Measurements from ENCODE around the gene ALPK1.

Gene ALPK1

DNA sequence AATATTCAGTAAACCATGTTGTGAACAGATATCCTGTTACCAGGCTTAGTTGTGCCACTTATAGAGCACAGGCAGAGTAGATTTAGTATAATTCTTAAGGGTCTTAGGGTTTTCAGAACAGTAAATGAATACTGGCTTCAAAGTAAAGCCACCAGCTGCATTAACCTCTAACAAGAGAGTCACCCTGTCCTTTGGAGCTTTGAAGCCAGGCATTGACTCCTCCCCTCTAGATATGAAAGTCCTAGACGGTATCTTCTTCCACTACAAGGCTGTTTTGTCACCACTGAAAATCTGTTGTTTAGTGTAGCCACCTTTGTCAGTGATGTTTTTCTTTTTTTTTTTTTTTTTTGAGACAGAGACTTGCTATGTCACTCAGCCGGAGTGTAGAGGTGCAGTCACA lies 77.7 kb downstream of the ALPK1 start:
- H3K27ac Mint-ChIP-seq, result no peak overlapping the region
- peaks cover 20% of the 10 kb centered on the region for H3K27me3 Mint-ChIP-seq (ENCODE audit: low read depth)
- TF ChIP-seq, protein P1, sequence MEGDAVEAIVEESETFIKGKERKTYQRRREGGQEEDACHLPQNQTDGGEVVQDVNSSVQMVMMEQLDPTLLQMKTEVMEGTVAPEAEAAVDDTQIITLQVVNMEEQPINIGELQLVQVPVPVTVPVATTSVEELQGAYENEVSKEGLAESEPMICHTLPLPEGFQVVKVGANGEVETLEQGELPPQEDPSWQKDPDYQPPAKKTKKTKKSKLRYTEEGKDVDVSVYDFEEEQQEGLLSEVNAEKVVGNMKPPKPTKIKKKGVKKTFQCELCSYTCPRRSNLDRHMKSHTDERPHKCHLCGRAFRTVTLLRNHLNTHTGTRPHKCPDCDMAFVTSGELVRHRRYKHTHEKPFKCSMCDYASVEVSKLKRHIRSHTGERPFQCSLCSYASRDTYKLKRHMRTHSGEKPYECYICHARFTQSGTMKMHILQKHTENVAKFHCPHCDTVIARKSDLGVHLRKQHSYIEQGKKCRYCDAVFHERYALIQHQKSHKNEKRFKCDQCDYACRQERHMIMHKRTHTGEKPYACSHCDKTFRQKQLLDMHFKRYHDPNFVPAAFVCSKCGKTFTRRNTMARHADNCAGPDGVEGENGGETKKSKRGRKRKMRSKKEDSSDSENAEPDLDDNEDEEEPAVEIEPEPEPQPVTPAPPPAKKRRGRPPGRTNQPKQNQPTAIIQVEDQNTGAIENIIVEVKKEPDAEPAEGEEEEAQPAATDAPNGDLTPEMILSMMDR (IDR thresholded peaks at IDR 0.05; ENCODE audit: unreplicated experiment in 3 of 3), result no peak
- peaks cover 9% of the 10 kb centered on the region for H3K9me3 Mint-ChIP-seq
- peaks cover 15% of the 10 kb centered on the region for H3K4me1 Mint-ChIP-seq
- peaks cover 5% of the 10 kb centered on the region for H3K36me3 Mint-ChIP-seq (ENCODE audit: low read depth)
- H3K4me3 Mint-ChIP-seq, result no peak overlapping the region

- Mint-ChIP-seq H3K36me3 (ENCODE audit: low read depth) (peaks cover 5% of the 10 kb centered on the region), H3K27me3 (ENCODE audit: low read depth) (peaks cover 20% of the 10 kb centered on the region), H3K4me3 (no peak overlapping the region), H3K9me3 (peaks cover 9% of the 10 kb centered on the region), H3K4me1 (peaks cover 11% of the 10 kb centered on the region), H3K27ac (no peak overlapping the region)
- TF ChIP-seq, protein P1 (IDR thresholded peaks at IDR 0.05; ENCODE audit: unreplicated experiment in 3 of 3), result no peak
Measured at GRCh38 chr4:112377171-112377570, 80.0 kb downstream of the ALPK1 start.

- Mint-ChIP-seq H3K4me3 (no peak overlapping the region), H3K4me1 (peaks cover 17% of the 10 kb centered on the region), H3K9me3 (peaks cover 9% of the 10 kb centered on the region), H3K27me3 (ENCODE audit: low read depth) (peaks cover 22% of the 10 kb centered on the region), H3K36me3 (ENCODE audit: low read depth) (peaks cover 5% of the 10 kb centered on the region), H3K27ac (no peak overlapping the region)
- TF ChIP-seq, protein P1 (IDR thresholded peaks at IDR 0.05; ENCODE audit: unreplicated experiment in 3 of 3), result no peak
Measured at GRCh38 chr4:112377594-112378242, 80.5 kb downstream of the ALPK1 start.

DNA sequence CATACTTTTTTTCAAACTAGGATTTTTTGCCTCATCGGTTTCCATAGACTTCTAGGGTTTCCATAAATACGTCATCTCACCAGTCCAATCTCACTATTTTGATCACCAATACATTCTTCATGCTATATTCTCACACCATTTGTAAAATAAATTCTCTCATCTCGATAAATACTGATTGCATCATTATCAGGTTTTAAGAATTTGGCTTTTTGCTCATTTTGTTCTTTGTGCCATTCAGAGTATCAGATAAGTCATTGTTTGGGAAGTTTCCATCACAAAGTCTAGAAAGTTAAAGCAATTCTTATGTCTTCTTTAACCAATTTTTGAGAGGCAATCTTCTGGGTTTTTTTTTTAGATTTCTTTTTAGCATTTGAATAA lies 81.1 kb downstream of the ALPK1 start:
- peaks cover 18% of the 10 kb centered on the region for H3K4me1 Mint-ChIP-seq
- TF ChIP-seq, protein P1 (IDR thresholded peaks at IDR 0.05; ENCODE audit: unreplicated experiment in 3 of 3), result no peak
- H3K27ac Mint-ChIP-seq, result no peak overlapping the region
- no peak overlapping the region for H3K4me3 Mint-ChIP-seq
- peaks cover 9% of the 10 kb centered on the region for H3K9me3 Mint-ChIP-seq
- H3K27me3 Mint-ChIP-seq (ENCODE audit: low read depth), result peaks cover 22% of the 10 kb centered on the region
- H3K36me3 Mint-ChIP-seq (ENCODE audit: low read depth), result peaks cover 5% of the 10 kb centered on the region

DNA sequence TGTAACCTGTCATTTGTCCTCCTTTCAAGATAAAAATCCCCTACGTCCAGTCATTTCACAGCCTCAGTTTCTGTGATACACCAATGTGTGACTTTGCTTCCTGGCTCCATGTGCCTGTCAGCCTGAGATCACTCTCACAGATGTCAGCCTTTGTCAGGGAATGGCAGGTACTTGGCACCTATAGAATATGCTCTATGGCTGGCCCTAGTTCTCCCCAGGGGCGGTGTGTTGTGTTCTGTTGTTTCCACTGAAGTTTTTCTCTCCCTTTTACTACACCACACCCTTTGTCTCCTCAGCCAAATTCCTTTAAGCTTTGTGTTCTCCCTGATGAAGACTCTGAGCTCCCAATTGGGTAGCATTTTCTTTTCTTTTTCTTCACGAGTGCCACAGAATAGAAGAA lies 81.7 kb downstream of the ALPK1 start:
- no peak overlapping the region for H3K27ac Mint-ChIP-seq
- TF ChIP-seq, protein P1 (IDR thresholded peaks at IDR 0.05; ENCODE audit: unreplicated experiment in 3 of 3), result no peak
- peaks cover 5% of the 10 kb centered on the region for H3K36me3 Mint-ChIP-seq (ENCODE audit: low read depth)
- peaks cover 18% of the 10 kb centered on the region for H3K4me1 Mint-ChIP-seq
- H3K9me3 Mint-ChIP-seq, result peaks cover 9% of the 10 kb centered on the region
- peak overlapping the region in 1 of 3 experiments; percentile 34 for H3K4me3 Mint-ChIP-seq
- peaks cover 22% of the 10 kb centered on the region for H3K27me3 Mint-ChIP-seq (ENCODE audit: low read depth)

DNA sequence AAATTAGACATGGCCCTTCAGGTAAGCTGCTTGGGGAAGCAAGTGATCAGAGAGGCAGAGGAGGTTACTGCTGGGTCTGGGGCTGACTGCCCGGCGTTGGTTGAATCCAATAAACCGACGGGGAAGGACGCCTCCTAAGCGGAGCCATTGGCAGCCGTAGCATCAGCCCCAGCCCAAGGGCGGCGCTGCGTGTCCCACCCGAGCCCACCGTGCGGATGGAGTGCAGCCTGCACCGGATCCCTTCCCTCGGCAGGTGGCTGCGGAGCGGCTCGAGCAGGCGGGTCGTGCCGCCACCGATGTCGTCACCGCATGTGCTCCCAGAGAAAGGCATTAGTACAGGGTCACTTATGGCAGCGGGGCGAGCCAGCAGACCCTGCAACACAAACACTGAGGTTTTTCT lies 82.1 kb downstream of the ALPK1 start:
- no peak overlapping the region for H3K27ac Mint-ChIP-seq
- TF ChIP-seq, protein P1 (IDR thresholded peaks at IDR 0.05; ENCODE audit: unreplicated experiment in 3 of 3), result peak in 2 of 3 experiments; percentile 14 to 52
- H3K9me3 Mint-ChIP-seq, result peaks cover 8% of the 10 kb centered on the region
- peaks cover 22% of the 10 kb centered on the region for H3K27me3 Mint-ChIP-seq (ENCODE audit: low read depth)
- peak overlapping the region in 2 of 3 experiments; percentile 34 to 35 for H3K4me3 Mint-ChIP-seq
- peaks cover 18% of the 10 kb centered on the region for H3K4me1 Mint-ChIP-seq
- H3K36me3 Mint-ChIP-seq (ENCODE audit: low read depth), result peaks cover 5% of the 10 kb centered on the region

Data from nephron (organoid).